GM12891 (cell line): ENCODE results near the gene ZNF341.

Source experiments
- PAX5 ChIP-seq: IDR thresholded peaks from 2 replicates; pipeline ENCODE4 v1.6.1; 2011; ENCODE audit warnings: low read length, moderate library complexity, mild to moderate bottlenecking; ENCODE audit not compliant: insufficient read depth, severe bottlenecking
- POLR2A ChIP-seq: IDR thresholded peaks from 2 replicates; pipeline ENCODE4 v1.6.1; 2011; ENCODE audit warnings: low read depth, low read length, control low read depth
- POLR2AphosphoS5 ChIP-seq: IDR thresholded peaks from 2 replicates; pipeline ENCODE4 v1.6.1; 2011; ENCODE audit warnings: low read depth, low read length, control low read depth
- POU2F2 ChIP-seq: IDR thresholded peaks from 2 replicates; pipeline ENCODE4 v1.6.1; 2011; ENCODE audit warnings: low read depth, mild to moderate bottlenecking, control low read depth, low read length, moderate library complexity
- SPI1 ChIP-seq: IDR thresholded peaks from 2 replicates; pipeline ENCODE4 v1.6.1; 2011; ENCODE audit warnings: low read depth, low read length, control low read depth
- TAF1 ChIP-seq: IDR thresholded peaks from 2 replicates; pipeline ENCODE4 v1.6.1; 2011; ENCODE audit warnings: low read depth, low read length, control low read depth

- TF ChIP-seq POLR2A (no peak), POU2F2 (no peak), POLR2AphosphoS5 (no peak), SPI1 (no peak), TAF1 (no peak), PAX5 (no peak)
Measured at GRCh38 chr20:33787253-33787891, 55.6 kb downstream of the ZNF341 start.
